ENCODE results near the gene CD40.

Gene CD40

DNA sequence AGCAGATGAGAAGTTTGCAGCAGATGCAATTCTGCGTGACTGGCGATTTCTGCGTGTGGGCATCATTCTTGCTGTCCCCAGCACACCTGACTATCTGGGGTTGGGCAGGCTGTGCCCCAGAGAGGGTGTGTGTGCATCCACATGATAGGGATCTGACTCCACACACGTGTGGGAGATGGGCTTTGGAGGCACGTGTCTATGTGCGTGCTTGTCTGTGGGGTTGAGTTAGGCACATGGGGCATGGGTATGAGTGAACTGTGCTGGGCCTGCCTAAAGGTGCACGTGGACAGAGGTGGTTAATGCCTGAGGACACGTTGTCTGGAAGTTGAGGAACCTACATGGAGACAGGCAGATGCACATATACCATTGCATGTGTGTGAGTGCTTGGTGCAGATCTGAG lies 50.3 kb downstream of the CD40 start:
- Histone ChIP-seq H3K9ac (no peak overlapping the region), H2AFZ (ENCODE audit: low read depth) (no peak overlapping the region), H3K4me2 (no peak overlapping the region), H3K79me2 (ENCODE audit: insufficient read depth, low read depth) (no peaks in the 10 kb centered on the region), H3K27me3 (ENCODE audit: insufficient read depth, low read depth) (peaks cover 45% of the 10 kb centered on the region), H4K20me1 (ENCODE audit: insufficient read depth) (no peaks in the 10 kb centered on the region), H3K4me1 (ENCODE audit: low read depth, poor library complexity, severe bottlenecking) (no peaks in the 10 kb centered on the region), H3K27ac (no peak overlapping the region), H3K4me3 (IDR thresholded peaks at IDR 0.05; ENCODE audit: insufficient read depth, low read depth, low read length) (no peak overlapping the region), H3K36me3 (ENCODE audit: insufficient read depth) (no peaks in the 10 kb centered on the region)
- TF ChIP-seq, protein P1, sequence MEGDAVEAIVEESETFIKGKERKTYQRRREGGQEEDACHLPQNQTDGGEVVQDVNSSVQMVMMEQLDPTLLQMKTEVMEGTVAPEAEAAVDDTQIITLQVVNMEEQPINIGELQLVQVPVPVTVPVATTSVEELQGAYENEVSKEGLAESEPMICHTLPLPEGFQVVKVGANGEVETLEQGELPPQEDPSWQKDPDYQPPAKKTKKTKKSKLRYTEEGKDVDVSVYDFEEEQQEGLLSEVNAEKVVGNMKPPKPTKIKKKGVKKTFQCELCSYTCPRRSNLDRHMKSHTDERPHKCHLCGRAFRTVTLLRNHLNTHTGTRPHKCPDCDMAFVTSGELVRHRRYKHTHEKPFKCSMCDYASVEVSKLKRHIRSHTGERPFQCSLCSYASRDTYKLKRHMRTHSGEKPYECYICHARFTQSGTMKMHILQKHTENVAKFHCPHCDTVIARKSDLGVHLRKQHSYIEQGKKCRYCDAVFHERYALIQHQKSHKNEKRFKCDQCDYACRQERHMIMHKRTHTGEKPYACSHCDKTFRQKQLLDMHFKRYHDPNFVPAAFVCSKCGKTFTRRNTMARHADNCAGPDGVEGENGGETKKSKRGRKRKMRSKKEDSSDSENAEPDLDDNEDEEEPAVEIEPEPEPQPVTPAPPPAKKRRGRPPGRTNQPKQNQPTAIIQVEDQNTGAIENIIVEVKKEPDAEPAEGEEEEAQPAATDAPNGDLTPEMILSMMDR (conservative IDR thresholded peaks at IDR 0.05; ENCODE audit: low read depth, low read length), result no peak

DNA sequence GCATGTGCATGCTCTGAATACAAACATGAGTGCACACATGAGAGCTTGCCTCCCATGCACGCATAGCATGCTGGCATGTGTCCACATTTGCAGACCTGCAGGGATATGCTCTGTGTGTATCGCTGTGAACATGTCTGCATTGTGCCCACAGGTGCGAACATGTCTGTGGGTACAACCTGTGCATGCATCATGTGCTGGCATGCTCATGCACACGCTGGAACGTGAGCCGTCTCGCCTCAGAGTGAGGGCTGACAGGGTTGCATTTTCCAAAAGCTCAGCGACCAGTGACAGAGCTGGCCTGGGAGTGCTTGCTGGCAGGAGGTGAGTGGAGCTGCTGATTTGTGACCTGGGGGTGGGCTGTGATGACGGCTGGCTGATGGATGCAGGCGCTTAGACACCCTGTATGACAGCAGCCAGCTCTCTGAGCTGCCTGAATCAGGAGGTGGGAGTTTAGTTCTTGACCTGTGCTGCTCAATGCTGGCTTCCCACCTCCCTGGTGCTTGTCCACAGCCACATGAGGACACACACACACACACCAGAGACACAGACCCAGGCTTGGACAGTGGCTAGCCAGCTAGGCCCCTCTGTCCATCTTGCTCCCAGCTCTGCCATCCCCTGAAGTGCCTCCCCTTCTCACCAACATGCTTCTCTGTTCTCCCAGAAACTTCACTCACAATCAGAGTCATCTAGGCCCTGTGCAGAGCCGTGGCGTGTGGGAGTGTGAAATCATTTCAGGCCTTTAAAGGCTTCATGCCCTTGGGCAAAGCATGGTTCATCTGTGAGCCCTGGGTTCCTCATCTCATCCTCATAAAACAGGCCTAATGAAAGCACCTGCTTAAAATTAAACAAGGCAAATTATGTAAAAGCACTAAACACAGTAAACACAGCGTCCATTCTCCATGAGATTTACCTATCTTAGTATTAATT lies 51.4 kb downstream of the CD40 start:
- H3K79me2 ChIP-seq (ENCODE audit: insufficient read depth, low read depth), result no peaks in the 10 kb centered on the region
- H3K27ac ChIP-seq, result no peak overlapping the region
- TF ChIP-seq, protein P1 (conservative IDR thresholded peaks at IDR 0.05; ENCODE audit: low read depth, low read length), result no peak
- H3K27me3 ChIP-seq (ENCODE audit: insufficient read depth, low read depth), result peaks cover 53% of the 10 kb centered on the region
- H3K4me1 ChIP-seq (ENCODE audit: low read depth, poor library complexity, severe bottlenecking), result no peaks in the 10 kb centered on the region
- no peak overlapping the region for H2AFZ ChIP-seq (ENCODE audit: low read depth)
- no peaks in the 10 kb centered on the region for H3K36me3 ChIP-seq (ENCODE audit: insufficient read depth)
- H3K9ac ChIP-seq, result no peak overlapping the region
- no peak overlapping the region for H3K4me3 ChIP-seq (IDR thresholded peaks at IDR 0.05; ENCODE audit: insufficient read depth, low read depth, low read length)
- no peaks in the 10 kb centered on the region for H4K20me1 ChIP-seq (ENCODE audit: insufficient read depth)
- no peak overlapping the region for H3K4me2 ChIP-seq

DNA sequence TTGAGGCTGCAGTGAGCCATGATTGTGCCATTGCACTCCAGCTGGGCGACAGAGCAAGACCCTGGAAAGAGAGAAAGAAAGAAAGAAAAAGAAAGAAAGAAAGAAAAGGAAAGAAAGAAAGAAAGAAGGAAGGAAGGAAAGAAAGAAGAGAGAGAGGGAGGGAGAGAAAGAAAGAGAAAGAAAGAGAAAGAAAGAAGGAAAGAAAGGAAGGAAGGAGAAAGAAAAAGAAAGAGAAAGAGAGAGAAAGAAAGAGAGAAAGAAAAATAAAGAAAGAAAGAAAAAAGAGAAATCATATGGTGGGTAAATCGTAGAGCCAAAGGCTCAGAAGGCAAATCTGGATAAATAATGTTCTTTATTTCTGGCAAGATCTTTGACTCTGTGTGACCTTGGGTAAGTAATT lies 53.4 kb downstream of the CD40 start:
- Histone ChIP-seq H3K4me1 (ENCODE audit: low read depth, poor library complexity, severe bottlenecking) (no peaks in the 10 kb centered on the region), H3K9ac (no peak overlapping the region), H3K4me3 (IDR thresholded peaks at IDR 0.05; ENCODE audit: insufficient read depth, low read depth, low read length) (no peak overlapping the region), H2AFZ (ENCODE audit: low read depth) (no peak overlapping the region), H3K27ac (no peak overlapping the region), H3K79me2 (ENCODE audit: insufficient read depth, low read depth) (no peaks in the 10 kb centered on the region), H4K20me1 (ENCODE audit: insufficient read depth) (no peaks in the 10 kb centered on the region), H3K36me3 (ENCODE audit: insufficient read depth) (no peaks in the 10 kb centered on the region), H3K27me3 (ENCODE audit: insufficient read depth, low read depth) (peaks cover 70% of the 10 kb centered on the region), H3K4me2 (no peak overlapping the region)
- TF ChIP-seq, protein P1 (conservative IDR thresholded peaks at IDR 0.05; ENCODE audit: low read depth, low read length), result no peak

DNA sequence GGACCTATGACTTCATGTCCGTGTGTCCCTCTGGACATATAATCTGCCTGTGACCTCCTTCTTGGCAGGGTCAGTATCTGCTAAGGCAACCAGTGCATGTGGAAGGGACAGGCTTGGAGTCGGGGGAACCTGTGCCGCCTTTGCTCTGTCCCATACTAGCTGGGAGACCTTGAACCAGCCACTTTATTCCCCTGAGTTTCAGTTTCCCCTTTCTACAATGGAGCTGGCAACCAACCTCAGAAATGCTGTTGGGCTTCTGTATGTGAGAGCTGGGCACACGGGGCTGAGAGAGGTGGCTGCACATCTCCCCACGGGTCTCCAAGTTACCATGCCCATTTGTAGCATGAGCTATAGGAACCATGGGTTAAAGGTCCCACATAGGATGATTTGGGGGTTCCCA lies 53.8 kb downstream of the CD40 start:
- Histone ChIP-seq H3K4me2 (no peak overlapping the region), H3K4me1 (ENCODE audit: low read depth, poor library complexity, severe bottlenecking) (no peaks in the 10 kb centered on the region), H3K36me3 (ENCODE audit: insufficient read depth) (no peaks in the 10 kb centered on the region), H3K27ac (no peak overlapping the region), H3K4me3 (IDR thresholded peaks at IDR 0.05; ENCODE audit: insufficient read depth, low read depth, low read length) (no peak overlapping the region), H4K20me1 (ENCODE audit: insufficient read depth) (no peaks in the 10 kb centered on the region), H2AFZ (ENCODE audit: low read depth) (no peak overlapping the region), H3K79me2 (ENCODE audit: insufficient read depth, low read depth) (no peaks in the 10 kb centered on the region), H3K27me3 (ENCODE audit: insufficient read depth, low read depth) (peaks cover 74% of the 10 kb centered on the region), H3K9ac (no peak overlapping the region)
- TF ChIP-seq, protein P1 (conservative IDR thresholded peaks at IDR 0.05; ENCODE audit: low read depth, low read length), result no peak

All from KMS-11 (cell line).